ENCODE results near the gene MYLK4.

DNA sequence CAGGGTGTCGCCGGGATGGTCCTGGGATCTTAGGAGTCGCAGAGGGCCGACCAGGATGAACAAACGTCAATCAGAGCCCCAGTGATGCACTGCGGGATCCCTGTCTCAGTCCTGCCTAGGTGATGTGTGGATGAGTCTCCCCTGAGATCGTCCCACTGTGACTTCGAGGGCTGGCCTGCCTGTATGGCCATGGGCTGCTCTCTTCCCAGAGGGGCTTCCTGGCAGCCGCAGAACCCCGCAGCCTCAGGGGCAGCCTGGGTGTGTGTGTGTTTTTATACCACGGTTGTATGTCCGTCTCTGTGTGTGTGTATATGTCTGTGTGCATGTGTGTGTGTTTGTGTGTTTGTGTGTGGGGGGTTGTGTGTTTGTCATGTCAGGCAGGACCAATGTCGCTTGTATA, 111.6 kb downstream of the MYLK4 start:
- TF ChIP-seq EZH2 (IDR thresholded peaks at IDR 0.05) (no peak), FOXP2 (optimal IDR thresholded peaks at IDR 0.05; ENCODE audit: control extremely low read depth, extremely low read length, insufficient read depth) (no peak), POLR2AphosphoS5 (IDR thresholded peaks at IDR 0.05; ENCODE audit: borderline replicate concordance, low read depth, low read length) (no peak)

All from SK-N-MC (cell line).